ENCODE results near the gene SCN7A. TPM values are rescaled to one million over a fixed set of nuclear protein-coding genes. Genes with fewer than 3 reads are reported as not detected.
A peak's percentile ranks its signal among the peaks of the same experiment; 100 is the strongest.

SCN7A gene
- total RNA-seq, 4 donors from 2014 or later = 0.99 to 23.1 (median 3.5) TPM

- Histone ChIP-seq H3K4me3 (no peak overlapping the region), H3K4me1 (peaks cover 5 to 21% (median 10%) of the 10 kb centered on the region in 3 donors), H3K27me3 (peaks cover 0 to 30% (median 0%) of the 10 kb centered on the region in 4 donors), H3K27ac (no peak overlapping the region), H3K36me3 (no peaks in the 10 kb centered on the region), H3K9me3 (no peaks in the 10 kb centered on the region)
- TF ChIP-seq POLR2A (IDR thresholded peaks at IDR 0.05) = no peak
- no peak for TF ChIP-seq CTCF (IDR thresholded peaks at IDR 0.05)
- 64% methylated on average over 2 of the region's 2 CpGs for WGBS, 2 donors
- intact Hi-C loops (cut with DNase I) = no loop called here
- DNase-seq = no peak
Observed at GRCh38 chr2:166376873-166377272, 117.2 kb downstream of the SCN7A start.

GRCh38 chr2:166376488-166376828, 117.6 kb downstream of the SCN7A start:
- 8 to 11% methylated on average over 7 to 10 of the region's 11 CpGs for WGBS, 2 donors
- Histone ChIP-seq H3K36me3 (no peaks in the 10 kb centered on the region), H3K4me1 (peaks cover 5 to 21% (median 10%) of the 10 kb centered on the region in 3 donors), H3K9me3 (no peaks in the 10 kb centered on the region), H3K27me3 (peaks cover 0 to 30% (median 0%) of the 10 kb centered on the region in 4 donors), H3K4me3 (peak overlapping the region; percentile 36 to 72 (median 50)), H3K27ac (peak overlapping the region in 3 of 4 donors; percentile 14 to 43 (median 40))
- intact Hi-C loops (cut with DNase I) = no loop called here
- DNase-seq = no peak
- TF ChIP-seq CTCF (IDR thresholded peaks at IDR 0.05) (no peak), POLR2A (IDR thresholded peaks at IDR 0.05) (no peak)

GRCh38 chr2:166375736-166376487, 118.1 kb downstream of the SCN7A start, which contains the start of gene SCN9A:
TSS of gene SCN9A (minus strand) at chr2:166375944. CDS start at chr2:166311756, 64,188 bp downstream.
- intact Hi-C loops (cut with DNase I) = no loop called here
- H3K36me3 ChIP-seq = no peaks in the 10 kb centered on the region
- H3K4me1 ChIP-seq = peaks cover 5 to 21% (median 10%) of the 10 kb centered on the region in 3 donors
- DNase-seq = no peak
- TF ChIP-seq POLR2A (IDR thresholded peaks at IDR 0.05) = no peak
- no peak for TF ChIP-seq CTCF (IDR thresholded peaks at IDR 0.05)
- H3K4me3 ChIP-seq = peak within 1 kb of the TSS; percentile 36 to 72 (median 50)
- H3K27me3 ChIP-seq = peaks cover 0 to 30% (median 0%) of the 10 kb centered on the region in 4 donors
- peak within 1 kb of the TSS in 3 of 4 donors; percentile 14 to 43 (median 40) for H3K27ac ChIP-seq
- H3K9me3 ChIP-seq = no peaks in the 10 kb centered on the region
- WGBS, 2 donors = 0 to 1% methylated on average over 2 to 16 of the region's 45 CpGs

GRCh38 chr2:166375195-166375735, 118.8 kb downstream of the SCN7A start:
- DNase-seq = no peak
- peak overlapping the region in 2 of 4 donors; percentile 14 to 43 for H3K27ac ChIP-seq

More at GRCh38 chr2:166375195-166375735, 118.8 kb downstream of the SCN7A start:
- H3K36me3 ChIP-seq = no peaks in the 10 kb centered on the region
- 1 to 2% methylated on average over 13 to 14 of the region's 17 CpGs for WGBS, 2 donors
- H3K9me3 ChIP-seq = no peaks in the 10 kb centered on the region
- peaks cover 5 to 21% (median 10%) of the 10 kb centered on the region in 3 donors for H3K4me1 ChIP-seq
- intact Hi-C loops (cut with DNase I) = no loop called here
- TF ChIP-seq CTCF (IDR thresholded peaks at IDR 0.05) (no peak), POLR2A (IDR thresholded peaks at IDR 0.05) (no peak)
- peaks cover 0 to 30% (median 0%) of the 10 kb centered on the region in 4 donors for H3K27me3 ChIP-seq
- peak overlapping the region; percentile 36 to 72 (median 50) for H3K4me3 ChIP-seq

Measured in esophagus squamous epithelium (tissue), 5 donors.